Esophagus mucosa (tissue), 1 donor: ENCODE results near the gene LEMD1. TPM values are rescaled to one million over a fixed set of nuclear protein-coding genes. Genes with fewer than 3 reads are reported as not detected.

Experiments
- total RNA-seq: library from RNA; stranded (reverse); gene quantifications from one replicate; pipeline ENCODE4 v1.2.4, GENCODE V29; 2023
- donor health status: DM: yes; HTN: yes; CAD: no.

The LEMD1 gene
- total RNA-seq, 1 donor from 2014 or later, result 6.1 TPM

Other genes starting within 250 kb of the LEMD1 start
- 5.7 TPM for gene DSTYK, start 210.4 kb downstream of the LEMD1 start, total RNA-seq
- 1.00 TPM for gene TMCC2, start 194.1 kb downstream of the LEMD1 start, total RNA-seq
- gene NUAK2, start 100.3 kb downstream of the LEMD1 start, total RNA-seq, result 28.3 TPM
- gene KLHDC8A, start 65.1 kb downstream of the LEMD1 start, total RNA-seq, result 3.1 TPM
- 2.1 TPM for gene BLACAT1, start 34.0 kb upstream of the LEMD1 start, total RNA-seq
- 3.5 TPM for gene CDK18, start 82.6 kb upstream of the LEMD1 start, total RNA-seq
- gene ELK4, start 210.0 kb upstream of the LEMD1 start, total RNA-seq, result 28.8 TPM